ENCODE data around the gene EN1. TPM values are rescaled to one million over a fixed set of nuclear protein-coding genes. Genes with fewer than 3 reads are reported as not detected.
A peak's percentile ranks its signal among the peaks of the same experiment; 100 is the strongest.

EN1 gene
- polyA plus RNA-seq, 1 donor (not counting 4 experiments of a cell fraction or from before 2014, with no cell fraction given) = 0.05 TPM

DNA sequence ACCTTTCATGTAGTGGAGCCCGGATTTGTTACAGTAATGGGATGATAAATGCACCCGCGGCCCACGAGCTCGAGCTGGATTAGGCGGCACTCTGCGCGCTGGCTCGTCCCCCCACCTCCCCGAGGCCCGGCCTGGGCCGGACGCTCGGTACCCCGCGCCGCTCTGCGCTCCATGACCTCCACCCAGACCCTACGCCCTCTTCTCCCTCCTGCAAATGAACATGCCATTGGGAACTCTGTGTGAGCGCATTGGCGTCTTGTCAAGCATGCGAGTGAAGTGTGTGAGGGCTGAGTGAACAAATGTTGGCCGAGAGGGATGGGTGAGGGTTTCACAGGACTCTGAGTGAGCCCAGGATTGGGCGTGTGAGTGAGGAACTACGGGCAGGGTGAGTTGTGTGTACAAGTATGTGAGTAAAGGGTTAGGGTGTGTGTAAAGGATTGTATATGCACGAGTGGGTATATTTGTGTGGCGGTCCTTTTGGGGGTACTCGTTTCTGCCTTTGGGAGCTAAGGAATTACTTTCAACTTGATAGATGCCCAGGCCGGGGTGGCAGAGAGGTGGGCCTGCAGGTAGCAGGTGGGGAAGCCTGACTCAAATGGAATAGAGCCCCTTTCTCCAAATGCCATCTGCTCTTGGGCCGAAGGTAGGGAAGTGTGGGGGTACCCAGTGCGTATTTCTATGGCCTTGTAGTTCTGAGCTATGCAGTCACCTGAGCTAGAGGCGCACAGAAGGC, 2.9 kb upstream of the EN1 start:
- no peak overlapping the region for H3K9ac ChIP-seq (ENCODE audit: control insufficient read depth, extremely low read depth, insufficient read depth, low read length)
- H3K27me3 ChIP-seq (ENCODE audit: control insufficient read depth, extremely low read depth, insufficient read depth, low read length) = peaks cover 65% of the 10 kb centered on the region
- no peaks in the 10 kb centered on the region for H3K9me1 ChIP-seq (ENCODE audit: control insufficient read depth, extremely low read depth, insufficient read depth, low read length)
- H3K27ac ChIP-seq (ENCODE audit: control insufficient read depth, insufficient read depth, low read length) = no peak overlapping the region
- no peaks in the 10 kb centered on the region for H4K20me1 ChIP-seq (ENCODE audit: control insufficient read depth, extremely low read depth, insufficient read depth, low read length)
- TF ChIP-seq, protein P1, sequence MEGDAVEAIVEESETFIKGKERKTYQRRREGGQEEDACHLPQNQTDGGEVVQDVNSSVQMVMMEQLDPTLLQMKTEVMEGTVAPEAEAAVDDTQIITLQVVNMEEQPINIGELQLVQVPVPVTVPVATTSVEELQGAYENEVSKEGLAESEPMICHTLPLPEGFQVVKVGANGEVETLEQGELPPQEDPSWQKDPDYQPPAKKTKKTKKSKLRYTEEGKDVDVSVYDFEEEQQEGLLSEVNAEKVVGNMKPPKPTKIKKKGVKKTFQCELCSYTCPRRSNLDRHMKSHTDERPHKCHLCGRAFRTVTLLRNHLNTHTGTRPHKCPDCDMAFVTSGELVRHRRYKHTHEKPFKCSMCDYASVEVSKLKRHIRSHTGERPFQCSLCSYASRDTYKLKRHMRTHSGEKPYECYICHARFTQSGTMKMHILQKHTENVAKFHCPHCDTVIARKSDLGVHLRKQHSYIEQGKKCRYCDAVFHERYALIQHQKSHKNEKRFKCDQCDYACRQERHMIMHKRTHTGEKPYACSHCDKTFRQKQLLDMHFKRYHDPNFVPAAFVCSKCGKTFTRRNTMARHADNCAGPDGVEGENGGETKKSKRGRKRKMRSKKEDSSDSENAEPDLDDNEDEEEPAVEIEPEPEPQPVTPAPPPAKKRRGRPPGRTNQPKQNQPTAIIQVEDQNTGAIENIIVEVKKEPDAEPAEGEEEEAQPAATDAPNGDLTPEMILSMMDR (optimal IDR thresholded peaks at IDR 0.05 in 1 of 3, IDR thresholded peaks at IDR 0.05 in 1 of 3, conservative IDR thresholded peaks at IDR 0.05 in 1 of 3; ENCODE audit: extremely low read depth in 1 of 3, insufficient read depth in 2 of 3, low read length in 3 of 3) = no peak
- TF ChIP-seq EZH2 (IDR thresholded peaks at IDR 0.05; ENCODE audit: low read length) = no peak
- dilution Hi-C loops (cut with MboI; ENCODE audit: extremely low pct_ligation_motif_present, low sequenced_read_pairs) = no loop called here
- H3K36me3 ChIP-seq (ENCODE audit: control insufficient read depth in 2 of 2, extremely low read depth in 1 of 2, insufficient read depth in 2 of 2, low read length in 2 of 2) = no peaks in the 10 kb centered on the region
- FAIRE-seq = no peak
- no peaks in the 10 kb centered on the region for H3K79me2 ChIP-seq (ENCODE audit: control insufficient read depth, insufficient read depth, low read length)
- H3K9me3 ChIP-seq (ENCODE audit: control insufficient read depth, low read depth, low read length) = no peaks in the 10 kb centered on the region
- no peak for DNase-seq (ENCODE audit: low read depth, low spot score)
- peaks cover 4% of the 10 kb centered on the region for H3K4me1 ChIP-seq (ENCODE audit: control insufficient read depth, extremely low read depth, insufficient read depth, low read length)
- H3K4me2 ChIP-seq (ENCODE audit: control insufficient read depth, extremely low read depth, insufficient read depth, low read depth, low read length) = no peak overlapping the region
- H2AFZ ChIP-seq (ENCODE audit: control insufficient read depth, low read length) = no peak overlapping the region
- no peak overlapping the region for H3K4me3 ChIP-seq (ENCODE audit: control insufficient read depth in 2 of 3, extremely low read depth in 1 of 3, insufficient read depth in 2 of 3, low read depth in 1 of 3, low read length in 3 of 3)

DNA sequence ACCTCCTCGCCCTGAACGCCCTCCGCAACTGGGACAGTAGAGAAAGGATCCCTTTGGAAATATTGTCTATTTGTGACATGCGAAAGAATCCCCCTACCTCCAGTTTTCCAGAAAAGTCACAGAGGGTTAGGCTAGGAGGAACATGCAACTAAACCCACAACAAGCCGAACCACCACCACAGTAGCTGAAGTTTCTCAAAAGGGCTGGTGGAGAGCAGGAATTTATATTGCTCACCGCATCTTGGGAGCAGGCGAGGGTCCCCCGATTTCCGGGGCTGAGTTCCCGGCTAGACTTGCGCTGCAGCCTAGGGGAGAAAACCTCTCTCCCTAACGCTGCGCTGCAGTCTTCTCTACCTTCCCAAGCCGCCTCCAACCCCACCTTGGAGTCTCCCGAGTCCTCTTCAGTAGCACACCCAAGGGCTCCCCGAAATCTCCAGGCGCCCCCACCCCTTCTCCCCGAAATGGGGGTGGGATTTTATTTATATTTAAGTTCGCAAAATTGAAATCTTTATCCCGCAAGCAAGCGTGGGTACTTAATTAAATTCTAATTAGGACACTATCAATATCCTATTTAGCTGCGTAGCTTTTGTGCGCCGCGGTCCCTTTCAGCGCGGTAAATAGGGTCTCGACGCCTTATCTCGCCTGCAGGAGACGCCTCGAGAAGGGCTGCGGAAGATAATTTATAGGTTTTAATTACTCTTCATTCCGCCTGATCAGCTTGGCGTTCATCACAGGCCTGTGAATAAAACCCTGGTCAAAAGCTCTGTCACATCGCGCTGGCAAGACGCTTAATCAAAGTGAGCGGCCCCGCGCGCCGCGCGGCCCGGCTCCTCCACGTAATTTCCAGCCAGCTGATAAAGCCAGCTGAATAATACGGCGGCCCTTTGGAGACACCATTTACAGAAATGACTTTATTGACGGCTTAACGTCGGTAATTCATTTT, 2.0 kb upstream of the EN1 start:
- Histone ChIP-seq H3K9me1 (ENCODE audit: control insufficient read depth, extremely low read depth, insufficient read depth, low read length) (no peaks in the 10 kb centered on the region), H3K9ac (ENCODE audit: control insufficient read depth, extremely low read depth, insufficient read depth, low read length) (no peak overlapping the region), H2AFZ (ENCODE audit: control insufficient read depth, low read length) (no peak overlapping the region), H4K20me1 (ENCODE audit: control insufficient read depth, extremely low read depth, insufficient read depth, low read length) (no peaks in the 10 kb centered on the region), H3K4me2 (ENCODE audit: control insufficient read depth, extremely low read depth, insufficient read depth, low read depth, low read length) (no peak overlapping the region), H3K9me3 (ENCODE audit: control insufficient read depth, low read depth, low read length) (no peaks in the 10 kb centered on the region), H3K4me1 (ENCODE audit: control insufficient read depth, extremely low read depth, insufficient read depth, low read length) (peaks cover 6% of the 10 kb centered on the region), H3K79me2 (ENCODE audit: control insufficient read depth, insufficient read depth, low read length) (no peaks in the 10 kb centered on the region), H3K27me3 (ENCODE audit: control insufficient read depth, extremely low read depth, insufficient read depth, low read length) (peaks cover 65% of the 10 kb centered on the region), H3K4me3 (ENCODE audit: control insufficient read depth in 2 of 3, extremely low read depth in 1 of 3, insufficient read depth in 2 of 3, low read depth in 1 of 3, low read length in 3 of 3) (peak overlapping the region in 1 of 3 experiments; percentile 20), H3K36me3 (ENCODE audit: control insufficient read depth in 2 of 2, extremely low read depth in 1 of 2, insufficient read depth in 2 of 2, low read length in 2 of 2) (no peaks in the 10 kb centered on the region), H3K27ac (ENCODE audit: control insufficient read depth, insufficient read depth, low read length) (no peak overlapping the region)
- no peak for FAIRE-seq
- DNase-seq (ENCODE audit: low read depth, low spot score) = no peak
- TF ChIP-seq EZH2 (IDR thresholded peaks at IDR 0.05; ENCODE audit: low read length) = no peak
- TF ChIP-seq, protein P1 (optimal IDR thresholded peaks at IDR 0.05 in 1 of 3, IDR thresholded peaks at IDR 0.05 in 1 of 3, conservative IDR thresholded peaks at IDR 0.05 in 1 of 3; ENCODE audit: extremely low read depth in 1 of 3, insufficient read depth in 2 of 3, low read length in 3 of 3) = no peak
- dilution Hi-C loops (cut with MboI; ENCODE audit: extremely low pct_ligation_motif_present, low sequenced_read_pairs) = no loop called here

Data from keratinocyte (primary cell).